CD4-positive, alpha-beta T cell treated with Interleukin-6 at 100 ng/mL for 8 hours (primary cell): ENCODE measurements around the gene MRGPRF.

Experiments
- DNase-seq: peaks from one replicate; pipeline ENCODE4 v3.0.0-alpha.2; 2020; ENCODE audit warnings: mixed read lengths, low spot score

MRGPRF gene

GRCh38 chr11:69022260-69022659, 9.2 kb upstream of the MRGPRF start:
- no peak for DNase-seq

- DNase-seq: no peak
Observed at GRCh38 chr11:69018924-69019323, 5.9 kb upstream of the MRGPRF start.

- DNase-seq: no peak
Observed at GRCh38 chr11:69017951-69018350, 4.9 kb upstream of the MRGPRF start.

GRCh38 chr11:69014898-69015549, 2.0 kb upstream of the MRGPRF start:
- DNase-seq: no peak

- DNase-seq: no peak
Observed at GRCh38 chr11:69014084-69014851, 1.2 kb upstream of the MRGPRF start.

GRCh38 chr11:69012092-69013008, 696 bp downstream of the MRGPRF start:
- no peak for DNase-seq

- no peak for DNase-seq
Observed at GRCh38 chr11:69011624-69012091, 1.4 kb downstream of the MRGPRF start.

- no peak for DNase-seq
Observed at GRCh38 chr11:69010964-69011623, 2.0 kb downstream of the MRGPRF start.

- no peak for DNase-seq
Observed at GRCh38 chr11:69010361-69010891, 2.6 kb downstream of the MRGPRF start.

- DNase-seq: no peak
Observed at GRCh38 chr11:69009441-69010211, 3.4 kb downstream of the MRGPRF start.

GRCh38 chr11:69008737-69009440, 4.2 kb downstream of the MRGPRF start:
- DNase-seq: no peak

- DNase-seq: no peak
Observed at GRCh38 chr11:69007975-69008381, 5.1 kb downstream of the MRGPRF start.

- DNase-seq: no peak
Observed at GRCh38 chr11:69006816-69007215, 6.2 kb downstream of the MRGPRF start.

- no peak for DNase-seq
Observed at GRCh38 chr11:69005631-69006368, 7.2 kb downstream of the MRGPRF start.

GRCh38 chr11:69005183-69005630, 7.8 kb downstream of the MRGPRF start:
- no peak for DNase-seq

- DNase-seq: no peak
Observed at GRCh38 chr11:69004411-69005182, 8.4 kb downstream of the MRGPRF start.

- no peak for DNase-seq
Observed at GRCh38 chr11:69003866-69004367, 9.1 kb downstream of the MRGPRF start.

- DNase-seq: no peak
Observed at GRCh38 chr11:69003301-69003865, 9.7 kb downstream of the MRGPRF start.
